K562 (cell line): Measurements from ENCODE around the gene VCAN. TPM values are rescaled to one million over a fixed set of nuclear protein-coding genes. Genes with fewer than 3 reads are reported as not detected.
A peak's percentile ranks its signal among the peaks of the same experiment; 100 is the strongest.
"Not testable (repeated sequence)": the region's sequence is repeated elsewhere in the genome, so short reads cannot be mapped to it uniquely, and the experiment has no call there.

Source experiments
- ATAC-seq: fragments of 200-7000 bp; cut with Tn5 transposase; 3 replicates; pipeline ENCODE4 v1.9.1; 2020; ENCODE audit warnings: moderate library complexity
- BruUV-seq: library from RNA; stranded (reverse); fragments of 400-500 nt; replicated peaks from 2 replicates; lab custom pipeline; 2021; lab: Mats Ljungman, UMichigan
- CTCF ChIA-PET: fragments of 300-600 bp; formaldehyde crosslinking; extraction: SDS; loops from one replicate; lab custom pipeline; 2021; ENCODE audit warnings: low intra/inter-chr PET ratio; lab: Yijun Ruan, JAX
- POLR2A ChIA-PET: fragments of 300-600, 350-650 bp; sonication (Branson Sonifier 250); formaldehyde crosslinking; extraction: SDS; loops from one replicate; lab custom pipeline; 2021; ENCODE audit warnings: antibody characterized with exemption, inconsistent platforms; lab: Yijun Ruan, JAX
- DNase-seq, 4 experiments: peaks; one replicate each; pipeline versions ENCODE4 v3.0.0 to v3.0.0-alpha.2; 2011 to 2018; ENCODE audit warnings: low spot score in 3 of 4, mixed read lengths in 3 of 4; ENCODE audit errors: extremely low read depth in 1 of 4
- FAIRE-seq: peaks from 2 replicates; lab custom pipeline; 2011; peaks lifted over from hg19 to GRCh38; lab: Jason Lieb, UNC
- H2AFZ ChIP-seq: 2 replicates; pipeline ENCODE4 v1.6.0; 2011; ENCODE audit warnings: low read depth, low read length, control low read depth, inconsistent platforms
- H3K27ac ChIP-seq: fragments of 200-600 bp; 3 replicates; pipeline ENCODE4 v1.8.0; 2011; ENCODE audit warnings: low read depth, mild to moderate bottlenecking, control low read depth, inconsistent platforms, low read length, moderate library complexity, mixed read lengths; ENCODE audit errors: extremely low read depth
- H3K27me3 ChIP-seq, 2 experiments: fragments of 300-600 bp in 1 of 2; 2 replicates in 1 of 2; 3 replicates in 1 of 2; pipeline versions ENCODE4 v1.6.0 to v1.8.0; 2011; ENCODE audit warnings: inconsistent platforms in 2 of 2, low read length in 2 of 2, mild to moderate bottlenecking in 1 of 2, mixed read lengths in 1 of 2, moderate library complexity in 1 of 2; ENCODE audit not compliant: control insufficient read depth in 2 of 2, insufficient read depth in 2 of 2
- H3K36me3 ChIP-seq: fragments of 300-600 bp; 3 replicates; pipeline ENCODE4 v1.8.0; 2011; ENCODE audit warnings: mild to moderate bottlenecking, low read length, inconsistent platforms; ENCODE audit not compliant: control insufficient read depth, insufficient read depth
- H3K4me1 ChIP-seq, 2 experiments: fragments of 200-600 bp in 1 of 2; replicated peaks in 1 of 2; 2 replicates in 1 of 2; 3 replicates in 1 of 2; pipeline versions ENCODE4 v1.5.1 to v1.8.0; 2011; ENCODE audit warnings: inconsistent platforms in 2 of 2, low read length in 2 of 2, mild to moderate bottlenecking in 1 of 2, mixed read lengths in 1 of 2, moderate library complexity in 1 of 2; ENCODE audit not compliant: control insufficient read depth in 2 of 2, insufficient read depth in 2 of 2
- H3K4me2 ChIP-seq: 2 replicates; pipeline ENCODE4 v1.6.1; 2011; ENCODE audit warnings: low read length, control low read depth, inconsistent platforms, mixed read lengths; ENCODE audit not compliant: insufficient read depth
- H3K4me3 ChIP-seq: fragments of 200-600 bp; sonication (generic), shearing (Covaris generic); 2 replicates; pipeline ENCODE4 v1.5.1; 2016; ENCODE audit warnings: control low read depth, inconsistent platforms
- H3K79me2 ChIP-seq: fragments of 200-600 bp; 3 replicates; pipeline ENCODE4 v1.8.0; 2011; ENCODE audit warnings: low read length, inconsistent platforms; ENCODE audit not compliant: control insufficient read depth, insufficient read depth
- H3K9ac ChIP-seq, 2 experiments: 2 replicates each; pipeline versions ENCODE4 v1.6.0 to v1.6.1; 2011; ENCODE audit warnings: low read depth in 2 of 2, low read length in 2 of 2, control low read depth in 1 of 2, inconsistent platforms in 1 of 2, mild to moderate bottlenecking in 1 of 2, mixed read lengths in 1 of 2; ENCODE audit not compliant: insufficient read depth in 1 of 2
- H3K9me1 ChIP-seq: one replicate; pipeline ENCODE4 v1.6.0; 2011; ENCODE audit warnings: inconsistent platforms, mild to moderate bottlenecking, low read length, moderate library complexity; ENCODE audit not compliant: control insufficient read depth, insufficient read depth
- H3K9me3 ChIP-seq: replicated peaks from 2 replicates; pipeline ENCODE4 v1.5.1; 2011; ENCODE audit warnings: low read depth, low read length, inconsistent platforms; ENCODE audit not compliant: control insufficient read depth, insufficient read depth
- H4K20me1 ChIP-seq: replicated peaks from 2 replicates; pipeline ENCODE4 v1.6.1; 2011; ENCODE audit warnings: low read length, inconsistent platforms, mixed read lengths; ENCODE audit not compliant: control insufficient read depth, insufficient read depth
- C11orf30 ChIP-seq: fragments of 450-650 bp; IDR thresholded peaks from 2 replicates; pipeline ENCODE4 v1.6.1; 2016; ENCODE audit warnings: low read depth, mild to moderate bottlenecking
- ELF2 ChIP-seq: fragments of 250-450 bp; sonication (Bioruptor Pico); IDR thresholded peaks from 2 replicates; pipeline ENCODE4 v1.5.0; 2021; ENCODE audit warnings: mild to moderate bottlenecking
- ESRRA ChIP-seq: fragments of 450-650 bp; IDR thresholded peaks from 2 replicates; pipeline ENCODE4 v1.6.1; 2014; ENCODE audit warnings: low read depth, mild to moderate bottlenecking, moderate library complexity, borderline replicate concordance
- ZNF316 ChIP-seq: fragments of 450-650 bp; IDR thresholded peaks from 2 replicates; pipeline ENCODE4 v1.6.1; 2016
- WGBS: fragments of 100-300 bp; shearing (Covaris generic); methylation state at CpG from one replicate; pipeline ENCODE4 v1.1.6; 2016; ENCODE audit warnings: low coverage, mixed read lengths; ENCODE audit not compliant: insufficient coverage; ENCODE audit errors: missing lambda C conversion rate; 5-methylcytosine and 5-hydroxymethylcytosine counted together
- in situ Hi-C: fragments of 300-500 bp; cut with MboI; formaldehyde crosslinking; loops from 4 replicates; pipeline ENCODE4 v1.15.0; 2018; ENCODE audit warnings: inconsistent platforms, mixed read lengths
- intact Hi-C: fragments of 100-400 bp; cut with micrococcal nuclease; formaldehyde crosslinking; loops from 2 replicates; pipeline ENCODE4 v1.14.2; 2022
- polyA plus RNA-seq, 8 experiments: library from polyadenylated mRNA; depleted of rRNA in 4 of 8; stranded (reverse) in 5 of 8; unstranded in 3 of 8; fragments of >200 nt; fragmentation: Nextera tagmentation in 2 of 8; fragmentation: Illumina TruSeq in 1 of 8; extraction: Ambion mirVana in 2 of 8; extraction: Trizol in 1 of 8; gene quantifications; 2 replicates each; pipeline versions ENCODE4 v1.2.1 to v1.2.3, GENCODE V29; 2011 to 2014; ENCODE audit warnings: inconsistent platforms in 1 of 8, missing spikeins in 1 of 8
- total RNA-seq, 7 experiments: library from RNA; depleted of rRNA in 6 of 7; stranded (reverse); fragments of >200 nt in 6 of 7; fragmentation: Illumina TruSeq in 2 of 7; extraction: Trizol in 2 of 7; gene quantifications; 2 replicates each; pipeline versions ENCODE4 v1.2.1 to v1.2.3, GENCODE V29; 2011 to 2021; ENCODE audit warnings: low replicate concordance in 1 of 7
- TF ChIP-seq, protein P1 (sequence below): fragments of 450-650 bp; IDR thresholded peaks from 2 replicates; pipeline ENCODE4 v1.6.1; 2017; ENCODE audit warnings: antibody characterized with exemption

VCAN gene
- total and polyA plus RNA-seq, 9 of the 15 experiments (the other 6 are each of a cell fraction or from before 2014, with no cell fraction given) = 0.01 to 0.33 (median 0.05) TPM

DNA sequence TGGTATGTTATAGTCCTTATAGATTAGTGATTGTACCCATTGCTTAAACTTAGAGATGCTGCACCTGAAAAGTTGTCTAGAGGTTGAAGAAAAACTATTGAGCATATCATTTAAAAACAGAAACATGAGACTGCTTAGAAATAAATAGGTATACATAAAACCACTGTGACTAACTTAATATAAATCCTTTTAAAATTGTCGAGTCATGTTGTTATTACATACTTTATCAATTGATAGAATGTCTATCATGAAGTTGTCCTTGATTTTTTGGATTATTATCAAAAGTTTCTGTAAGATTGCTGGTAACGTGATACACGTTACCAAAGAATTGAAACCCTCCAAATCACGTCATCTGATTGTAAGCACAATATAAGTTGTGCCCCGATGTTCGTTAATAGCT is 35.3 kb upstream of the VCAN start:
- intact Hi-C loops = loop anchor here (10.0 kb wide), 1 partner anchor 1121 kb away; no protein-coding TSS in a partner anchor
- BruUV-seq = no TSS peak
- WGBS = 19% methylated on average over 6 of the region's 6 CpGs

DNA sequence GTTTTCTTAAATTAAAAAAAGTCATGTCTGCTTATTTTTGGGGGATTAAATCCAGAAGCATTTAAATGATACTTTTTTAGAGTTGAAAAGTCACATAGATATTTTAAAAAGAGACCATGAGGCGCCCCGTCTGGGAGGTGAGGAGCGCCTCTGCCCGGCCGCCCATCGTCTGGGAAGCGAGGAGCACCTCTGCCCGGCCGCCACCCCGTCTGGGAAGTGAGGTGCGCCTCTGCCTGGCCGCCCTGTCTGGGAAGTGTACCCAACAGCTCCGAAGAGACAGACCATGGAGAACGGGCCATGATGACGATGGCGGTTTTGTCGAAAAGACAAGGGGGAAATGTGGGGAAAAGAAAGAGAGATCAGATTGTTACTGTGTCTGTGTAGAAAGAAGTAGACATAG is 33.8 kb upstream of the VCAN start:
- H3K36me3 ChIP-seq, in situ Hi-C loops, POLR2A ChIA-PET, H3K27ac ChIP-seq, H3K4me1 ChIP-seq, H3K79me2 ChIP-seq, DNase-seq, ATAC-seq, H3K4me2 ChIP-seq, CTCF ChIA-PET, H3K9me3 ChIP-seq, H2AFZ ChIP-seq, H3K4me3 ChIP-seq, H3K27me3 ChIP-seq, FAIRE-seq, H3K9ac ChIP-seq, H4K20me1 ChIP-seq, H3K9me1 ChIP-seq, BruUV-seq: not testable (repeated sequence)
- 28% methylated on average over 9 of the region's 17 CpGs for WGBS
- intact Hi-C loops = loop anchor here (10.0 kb wide), 1 partner anchor 1123 kb away; no protein-coding TSS in a partner anchor

More for the DNA sequence above, 35.3 kb upstream of the VCAN start:
- Histone ChIP-seq H3K36me3 (no peaks in the 10 kb centered on the region), H3K9me3 (no peaks in the 10 kb centered on the region), H4K20me1 (no peaks in the 10 kb centered on the region), H3K27ac (no peak overlapping the region), H3K4me2 (no peak overlapping the region), H3K79me2 (no peaks in the 10 kb centered on the region), H3K27me3 (no peaks in the 10 kb centered on the region; a peak in 1 of 5 replicates), H2AFZ (no peak overlapping the region), H3K4me1 (no peaks in the 10 kb centered on the region), H3K9me1 (no peaks in the 10 kb centered on the region), H3K4me3 (no peak overlapping the region), H3K9ac (no peak overlapping the region)
- in situ Hi-C loops = no loop called here
- TF ChIP-seq, protein P1, sequence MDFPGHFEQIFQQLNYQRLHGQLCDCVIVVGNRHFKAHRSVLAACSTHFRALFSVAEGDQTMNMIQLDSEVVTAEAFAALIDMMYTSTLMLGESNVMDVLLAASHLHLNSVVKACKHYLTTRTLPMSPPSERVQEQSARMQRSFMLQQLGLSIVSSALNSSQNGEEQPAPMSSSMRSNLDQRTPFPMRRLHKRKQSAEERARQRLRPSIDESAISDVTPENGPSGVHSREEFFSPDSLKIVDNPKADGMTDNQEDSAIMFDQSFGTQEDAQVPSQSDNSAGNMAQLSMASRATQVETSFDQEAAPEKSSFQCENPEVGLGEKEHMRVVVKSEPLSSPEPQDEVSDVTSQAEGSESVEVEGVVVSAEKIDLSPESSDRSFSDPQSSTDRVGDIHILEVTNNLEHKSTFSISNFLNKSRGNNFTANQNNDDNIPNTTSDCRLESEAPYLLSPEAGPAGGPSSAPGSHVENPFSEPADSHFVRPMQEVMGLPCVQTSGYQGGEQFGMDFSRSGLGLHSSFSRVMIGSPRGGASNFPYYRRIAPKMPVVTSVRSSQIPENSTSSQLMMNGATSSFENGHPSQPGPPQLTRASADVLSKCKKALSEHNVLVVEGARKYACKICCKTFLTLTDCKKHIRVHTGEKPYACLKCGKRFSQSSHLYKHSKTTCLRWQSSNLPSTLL = no peak
- peak; percentile 13; the same call in 1 of the 2 replicates for TF ChIP-seq C11orf30
- no peak for TF ChIP-seq ESRRA
- peak; percentile 56; the same call in 1 of the 2 replicates for TF ChIP-seq ZNF316
- TF ChIP-seq ELF2 (CRISPR knock-in tag) = no peak
- ATAC-seq = no peak
- FAIRE-seq = no peak
- ChIA-PET CTCF (no interaction called here), POLR2A (no interaction called here)
- DNase-seq = no peak
